NCI-H1694 (cell line): ENCODE data around the gene PCDHGA12.
"Not testable (repeated sequence)": the region's sequence is repeated elsewhere in the genome, so short reads cannot be mapped to it uniquely, and the experiment has no call there.

Experiments used
- DNase-seq: peaks from one replicate; lab custom pipeline; 2025; lab: John Stamatoyannopoulos, UW

PCDHGA12 gene

GRCh38 chr5:141407790-141408505 lies 22.4 kb upstream of the PCDHGA12 start, which contains the start of gene PCDHGB6:
TSS of gene PCDHGB6 (plus strand) at chr5:141408021. CDS start at chr5:141408203, 182 bp downstream.
- DNase-seq = not testable (repeated sequence)

- no peak for DNase-seq
These were observed 20.6 kb upstream of the PCDHGA12 start for GRCh38 chr5:141409598-141410306.

GRCh38 chr5:141411575-141411974 lies 18.7 kb upstream of the PCDHGA12 start:
- no peak for DNase-seq

GRCh38 chr5:141412854-141413539 lies 17.3 kb upstream of the PCDHGA12 start, which contains the start of gene PCDHGA10:
TSS of gene PCDHGA10 (plus strand) at chr5:141412987. CDS start at chr5:141413176, 189 bp downstream.
- peak; percentile 33 for DNase-seq

- no peak for DNase-seq
These were observed 16.7 kb upstream of the PCDHGA12 start for GRCh38 chr5:141413540-141414069.

- DNase-seq = not testable (repeated sequence)
These were observed 15.6 kb upstream of the PCDHGA12 start for GRCh38 chr5:141414548-141415274.

- not testable (repeated sequence) for DNase-seq
These were observed 15.1 kb upstream of the PCDHGA12 start for GRCh38 chr5:141415275-141415618.

- not testable (repeated sequence) for DNase-seq
These were observed 12.7 kb upstream of the PCDHGA12 start, which contains the start of gene PCDHGB7 for GRCh38 chr5:141417494-141418172. TSS of gene PCDHGB7 (plus strand) at chr5:141417677. CDS start at chr5:141417860, 183 bp downstream.

- DNase-seq = no peak
These were observed 11.0 kb upstream of the PCDHGA12 start for GRCh38 chr5:141419074-141419880.

- no peak for DNase-seq
These were observed 9.3 kb upstream of the PCDHGA12 start, which contains the start of gene PCDHGA11 for GRCh38 chr5:141420855-141421488. TSS of gene PCDHGA11 (plus strand) at chr5:141421051. CDS start at chr5:141421228, 177 bp downstream.

GRCh38 chr5:141421489-141421855 lies 8.8 kb upstream of the PCDHGA12 start:
- no peak for DNase-seq

- DNase-seq = no peak
These were observed 7.5 kb upstream of the PCDHGA12 start for GRCh38 chr5:141422742-141423291.

- no peak for DNase-seq
These were observed 2.4 kb upstream of the PCDHGA12 start for GRCh38 chr5:141427783-141428426.

- DNase-seq = no peak
These were observed 979 bp downstream of the PCDHGA12 start for GRCh38 chr5:141431286-141431685.

GRCh38 chr5:141432308-141432707 lies 2.0 kb downstream of the PCDHGA12 start:
- DNase-seq = not testable (repeated sequence)

GRCh38 chr5:141432726-141433125 lies 2.4 kb downstream of the PCDHGA12 start:
- DNase-seq = not testable (repeated sequence)

GRCh38 chr5:141434006-141434405 lies 3.7 kb downstream of the PCDHGA12 start:
- DNase-seq = no peak

GRCh38 chr5:141437221-141437620 lies 6.9 kb downstream of the PCDHGA12 start:
- DNase-seq = no peak
